Tibial artery (tissue), 4 donors: ENCODE data around the gene BNC2.
"Not testable (repeated sequence)": the region's sequence is repeated elsewhere in the genome, so short reads cannot be mapped to it uniquely, and the experiment has no call there.

Source experiments
- DNase-seq, 2 donors: peaks; one replicate each; pipeline ENCODE4 v3.0.0-alpha.2; 2019
- H3K27ac ChIP-seq, 2 donors: fragments of 200-600 bp; sonication (generic) in 1 of 2; 1 replicate in 1 of 2; 2 replicates in 1 of 2; pipeline ENCODE4 v1.5.1; 2018 to 2019; ENCODE audit warnings: mild to moderate bottlenecking in 1 of 2
- H3K27me3 ChIP-seq, 2 donors: fragments of 200-600 bp; sonication (generic) in 1 of 2; one replicate each; pipeline versions ENCODE4 v1.5.1 to v1.6.0; 2016 to 2019
- H3K36me3 ChIP-seq, 3 donors: fragments of 200-600 bp; sonication (generic) in 2 of 3; one replicate each; pipeline ENCODE4 v1.5.1; 2016 to 2019; ENCODE audit warnings: mild to moderate bottlenecking in 2 of 3
- H3K4me1 ChIP-seq, 4 donors: fragments of 200-600 bp; sonication (generic) in 2 of 4; 1 replicate in 3 of 4; 2 replicates in 1 of 4; pipeline ENCODE4 v1.5.1; 2016 to 2019
- H3K4me3 ChIP-seq, 2 donors: fragments of 200-600 bp; sonication (generic) in 1 of 2; 1 replicate in 1 of 2; 2 replicates in 1 of 2; pipeline ENCODE4 v1.5.1; 2018 to 2019; ENCODE audit warnings: mild to moderate bottlenecking in 2 of 2
- H3K9me3 ChIP-seq, 3 donors: fragments of 200-600 bp; sonication (generic) in 1 of 3; one replicate each; pipeline ENCODE4 v1.5.1; 2016 to 2019
- intact Hi-C: fragments of 100-400 bp; cut with DNase I; formaldehyde crosslinking; loops from one replicate; pipeline ENCODE4 v1.15.0; 2023; ENCODE audit warnings: low total_unique reads
- TF ChIP-seq, protein P1 (sequence below), 2 experiments: fragments of 200-600 bp in 1 of 2; fragments of 450-650 bp in 1 of 2; IDR thresholded peaks; one replicate each; pipeline ENCODE4 v1.5.1; 2017 to 2019; ENCODE audit warnings: antibody characterized with exemption in 2 of 2, mild to moderate bottlenecking in 1 of 2, moderate library complexity in 1 of 2

BNC2 gene

GRCh38 chr9:16445141-16445920 lies 425.1 kb downstream of the BNC2 start:
- Histone ChIP-seq H3K27me3 (no peaks in the 10 kb centered on the region), H3K4me1 (no peaks in the 10 kb centered on the region), H3K9me3 (no peaks in the 10 kb centered on the region), H3K27ac (no peak overlapping the region), H3K36me3 (no peaks in the 10 kb centered on the region), H3K4me3 (no peak overlapping the region)
- no peak for DNase-seq
- TF ChIP-seq, protein P1, sequence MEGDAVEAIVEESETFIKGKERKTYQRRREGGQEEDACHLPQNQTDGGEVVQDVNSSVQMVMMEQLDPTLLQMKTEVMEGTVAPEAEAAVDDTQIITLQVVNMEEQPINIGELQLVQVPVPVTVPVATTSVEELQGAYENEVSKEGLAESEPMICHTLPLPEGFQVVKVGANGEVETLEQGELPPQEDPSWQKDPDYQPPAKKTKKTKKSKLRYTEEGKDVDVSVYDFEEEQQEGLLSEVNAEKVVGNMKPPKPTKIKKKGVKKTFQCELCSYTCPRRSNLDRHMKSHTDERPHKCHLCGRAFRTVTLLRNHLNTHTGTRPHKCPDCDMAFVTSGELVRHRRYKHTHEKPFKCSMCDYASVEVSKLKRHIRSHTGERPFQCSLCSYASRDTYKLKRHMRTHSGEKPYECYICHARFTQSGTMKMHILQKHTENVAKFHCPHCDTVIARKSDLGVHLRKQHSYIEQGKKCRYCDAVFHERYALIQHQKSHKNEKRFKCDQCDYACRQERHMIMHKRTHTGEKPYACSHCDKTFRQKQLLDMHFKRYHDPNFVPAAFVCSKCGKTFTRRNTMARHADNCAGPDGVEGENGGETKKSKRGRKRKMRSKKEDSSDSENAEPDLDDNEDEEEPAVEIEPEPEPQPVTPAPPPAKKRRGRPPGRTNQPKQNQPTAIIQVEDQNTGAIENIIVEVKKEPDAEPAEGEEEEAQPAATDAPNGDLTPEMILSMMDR (IDR thresholded peaks at IDR 0.05), result no peak
- intact Hi-C loops, result no loop called here

DNA sequence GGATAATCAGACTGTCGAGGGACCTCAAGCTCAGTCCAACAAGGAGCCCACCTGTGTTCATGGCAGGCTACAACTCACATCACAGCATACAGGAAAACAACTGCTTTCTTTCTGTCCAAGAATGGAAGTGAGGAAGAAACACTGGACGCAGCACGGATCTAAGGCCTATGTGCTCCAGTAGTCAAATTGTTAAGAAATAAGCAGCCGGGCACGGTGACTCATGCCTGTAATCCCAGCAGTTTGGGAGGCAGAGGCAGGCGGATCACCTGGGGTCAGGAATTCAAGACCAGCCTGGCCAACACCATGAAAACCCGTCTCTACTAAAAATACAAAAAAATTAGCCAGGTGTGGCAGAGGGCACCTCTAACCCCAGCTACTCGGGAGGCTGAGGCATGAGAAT lies 427.8 kb downstream of the BNC2 start:
- H3K9me3 ChIP-seq, result no peaks in the 10 kb centered on the region
- TF ChIP-seq, protein P1 (IDR thresholded peaks at IDR 0.05), result no peak
- no peaks in the 10 kb centered on the region for H3K27me3 ChIP-seq
- no peak overlapping the region for H3K4me3 ChIP-seq
- no peak for DNase-seq
- H3K27ac ChIP-seq, result no peak overlapping the region
- intact Hi-C loops, result no loop called here
- H3K4me1 ChIP-seq, result no peaks in the 10 kb centered on the region
- no peaks in the 10 kb centered on the region for H3K36me3 ChIP-seq

DNA sequence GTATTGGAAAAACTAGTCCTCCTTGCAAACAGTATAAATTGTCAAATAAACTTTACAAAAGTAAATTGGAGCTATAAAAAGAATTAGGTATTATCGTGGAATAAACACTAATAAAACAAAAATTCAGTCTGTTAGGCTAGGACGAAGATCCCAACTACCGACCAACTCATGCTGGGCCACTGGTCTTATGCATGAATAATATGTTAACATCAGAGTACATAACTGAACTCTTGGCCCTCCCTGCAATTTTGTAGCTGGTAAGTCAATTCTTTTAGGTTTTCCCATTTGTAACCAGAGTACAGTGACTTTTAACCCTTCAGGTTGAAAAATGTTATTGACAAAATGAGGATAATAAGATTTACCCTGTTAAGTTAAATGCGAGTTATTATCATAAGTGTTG lies 428.7 kb downstream of the BNC2 start:
- Histone ChIP-seq H3K27me3 (no peaks in the 10 kb centered on the region), H3K36me3 (no peaks in the 10 kb centered on the region), H3K4me3 (no peak overlapping the region), H3K4me1 (no peaks in the 10 kb centered on the region), H3K9me3 (no peaks in the 10 kb centered on the region), H3K27ac (no peak overlapping the region)
- DNase-seq, result no peak
- TF ChIP-seq, protein P1 (IDR thresholded peaks at IDR 0.05), result no peak
- intact Hi-C loops, result no loop called here

DNA sequence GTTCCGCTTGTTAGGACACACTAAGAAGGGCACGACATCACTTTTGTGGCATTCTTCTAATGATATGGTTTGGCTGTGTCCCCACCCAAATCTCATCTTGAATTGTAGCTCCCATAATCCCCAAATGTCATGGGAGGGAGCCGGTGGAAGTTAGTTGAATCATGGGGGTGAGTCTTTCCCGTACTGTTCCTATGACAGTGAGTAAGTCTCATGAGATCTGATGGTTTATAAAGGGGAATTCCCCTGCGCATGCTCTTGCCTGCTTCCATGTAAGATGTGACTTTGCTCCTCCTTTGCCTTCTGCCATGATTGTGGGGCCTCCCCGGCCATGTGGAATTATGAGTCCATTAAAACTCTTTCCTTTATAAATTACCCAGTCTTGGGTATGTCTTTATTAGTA lies 431.6 kb downstream of the BNC2 start:
- H3K4me1 ChIP-seq, H3K27me3 ChIP-seq, H3K4me3 ChIP-seq, H3K36me3 ChIP-seq, DNase-seq, H3K9me3 ChIP-seq, intact Hi-C loops, H3K27ac ChIP-seq: not testable (repeated sequence)

DNA sequence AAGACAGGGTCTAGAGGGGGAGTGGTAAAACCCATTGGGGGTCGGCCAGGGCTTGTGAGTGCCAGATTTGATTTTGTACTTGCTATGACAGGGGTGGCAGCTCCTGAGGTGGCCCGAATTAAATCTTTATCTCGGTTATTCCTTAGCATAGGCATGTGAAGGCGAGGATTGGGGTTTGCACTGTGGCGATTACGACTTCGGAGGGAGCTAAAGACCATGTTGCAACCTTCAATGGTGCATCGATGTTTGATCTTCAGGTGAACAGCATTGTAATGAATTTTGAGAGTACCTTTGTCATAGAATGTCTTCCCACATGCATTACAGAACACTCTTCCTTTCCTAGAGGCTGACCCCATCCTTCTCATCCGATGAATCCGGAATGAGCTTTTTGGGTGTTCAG lies 433.9 kb downstream of the BNC2 start:
- TF ChIP-seq, protein P1 (IDR thresholded peaks at IDR 0.05), result no peak
- DNase-seq, result no peak
- no peaks in the 10 kb centered on the region for H3K4me1 ChIP-seq
- no peaks in the 10 kb centered on the region for H3K27me3 ChIP-seq
- H3K9me3 ChIP-seq, result no peaks in the 10 kb centered on the region
- intact Hi-C loops, result no loop called here
- H3K4me3 ChIP-seq, result no peak overlapping the region
- no peaks in the 10 kb centered on the region for H3K36me3 ChIP-seq
- no peak overlapping the region for H3K27ac ChIP-seq

DNA sequence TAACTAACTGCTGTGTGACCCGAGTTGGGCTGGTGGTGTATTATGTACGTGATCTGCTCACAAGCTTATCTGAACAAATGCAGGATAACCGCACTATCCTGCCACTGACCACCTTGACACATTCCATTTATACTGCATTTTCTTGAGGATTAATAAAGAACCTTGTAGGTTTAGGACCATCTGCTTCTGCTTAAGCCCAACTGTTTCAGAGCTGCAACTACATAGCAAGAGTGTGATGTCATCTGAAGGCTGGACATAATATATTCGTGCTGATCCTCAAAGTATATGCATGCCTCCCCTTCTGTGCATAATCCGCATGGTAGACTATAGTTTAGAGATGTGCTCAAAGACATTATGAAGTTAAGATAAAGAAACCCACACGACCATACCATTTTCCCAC lies 435.9 kb downstream of the BNC2 start:
- no peak overlapping the region for H3K4me3 ChIP-seq
- no peaks in the 10 kb centered on the region for H3K4me1 ChIP-seq
- H3K27ac ChIP-seq, result no peak overlapping the region
- intact Hi-C loops, result no loop called here
- TF ChIP-seq, protein P1 (IDR thresholded peaks at IDR 0.05), result no peak
- no peaks in the 10 kb centered on the region for H3K27me3 ChIP-seq
- no peaks in the 10 kb centered on the region for H3K36me3 ChIP-seq
- DNase-seq, result no peak
- no peaks in the 10 kb centered on the region for H3K9me3 ChIP-seq
